Measurements from ENCODE around the gene CAPN7. TPM values are rescaled to one million over a fixed set of nuclear protein-coding genes. Genes with fewer than 3 reads are reported as not detected.

CAPN7 gene
- total RNA-seq, 4 donors from 2014 or later: 33.8 to 153 (median 69.7) TPM

- Histone ChIP-seq H3K4me3 (no peak overlapping the region), H3K9me3 (no peaks in the 10 kb centered on the region), H3K36me3 (no peaks in the 10 kb centered on the region), H3K4me1 (peaks cover 29 to 41% of the 10 kb centered on the region in 2 donors), H3K27me3 (no peaks in the 10 kb centered on the region), H3K27ac (no peak overlapping the region)
- ATAC-seq: no peak
- TF ChIP-seq, protein P1, sequence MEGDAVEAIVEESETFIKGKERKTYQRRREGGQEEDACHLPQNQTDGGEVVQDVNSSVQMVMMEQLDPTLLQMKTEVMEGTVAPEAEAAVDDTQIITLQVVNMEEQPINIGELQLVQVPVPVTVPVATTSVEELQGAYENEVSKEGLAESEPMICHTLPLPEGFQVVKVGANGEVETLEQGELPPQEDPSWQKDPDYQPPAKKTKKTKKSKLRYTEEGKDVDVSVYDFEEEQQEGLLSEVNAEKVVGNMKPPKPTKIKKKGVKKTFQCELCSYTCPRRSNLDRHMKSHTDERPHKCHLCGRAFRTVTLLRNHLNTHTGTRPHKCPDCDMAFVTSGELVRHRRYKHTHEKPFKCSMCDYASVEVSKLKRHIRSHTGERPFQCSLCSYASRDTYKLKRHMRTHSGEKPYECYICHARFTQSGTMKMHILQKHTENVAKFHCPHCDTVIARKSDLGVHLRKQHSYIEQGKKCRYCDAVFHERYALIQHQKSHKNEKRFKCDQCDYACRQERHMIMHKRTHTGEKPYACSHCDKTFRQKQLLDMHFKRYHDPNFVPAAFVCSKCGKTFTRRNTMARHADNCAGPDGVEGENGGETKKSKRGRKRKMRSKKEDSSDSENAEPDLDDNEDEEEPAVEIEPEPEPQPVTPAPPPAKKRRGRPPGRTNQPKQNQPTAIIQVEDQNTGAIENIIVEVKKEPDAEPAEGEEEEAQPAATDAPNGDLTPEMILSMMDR (IDR thresholded peaks at IDR 0.05 in 4 of 5, conservative IDR thresholded peaks at IDR 0.05 in 1 of 5): no peak
- no peak for TF ChIP-seq POLR2A (IDR thresholded peaks at IDR 0.05)
- intact Hi-C loops (cut with DNase I; ENCODE audit: low total_unique reads) (no loop called here), in situ Hi-C loops (cut with MboI; ENCODE audit: low sequenced_read_pairs in 4 of 4) (no loop called here)
- DNase-seq: no peak
Observed at GRCh38 chr3:15283702-15284101, 77.7 kb downstream of the CAPN7 start.

GRCh38 chr3:15284121-15284889 is 78.3 kb downstream of the CAPN7 start:
- DNase-seq: no peak
- in situ Hi-C loops (cut with MboI; ENCODE audit: low sequenced_read_pairs in 4 of 4): no loop called here

GRCh38 chr3:15286022-15286421 is 80.0 kb downstream of the CAPN7 start:
- no peak for ATAC-seq
- Histone ChIP-seq H3K4me3 (no peak overlapping the region), H3K27me3 (no peaks in the 10 kb centered on the region), H3K4me1 (peaks cover 39 to 44% of the 10 kb centered on the region in 2 donors), H3K9me3 (no peaks in the 10 kb centered on the region), H3K36me3 (no peaks in the 10 kb centered on the region), H3K27ac (peak overlapping the region; percentile 76 to 81 (median 79))
- DNase-seq: no peak
- in situ Hi-C loops (cut with MboI; ENCODE audit: low sequenced_read_pairs in 4 of 4): no loop called here
- intact Hi-C loops (cut with DNase I; ENCODE audit: low total_unique reads): loop anchor here (2.0 kb wide), 1 partner anchor 39 kb away; no protein-coding TSS in a partner anchor
- TF ChIP-seq, protein P1 (IDR thresholded peaks at IDR 0.05 in 4 of 5, conservative IDR thresholded peaks at IDR 0.05 in 1 of 5): no peak
- TF ChIP-seq POLR2A (IDR thresholded peaks at IDR 0.05): no peak

More at GRCh38 chr3:15284121-15284889, 78.3 kb downstream of the CAPN7 start:
- H3K4me3 ChIP-seq: no peak overlapping the region
- TF ChIP-seq, protein P1 (IDR thresholded peaks at IDR 0.05 in 4 of 5, conservative IDR thresholded peaks at IDR 0.05 in 1 of 5): no peak
- TF ChIP-seq POLR2A (IDR thresholded peaks at IDR 0.05): no peak
- ATAC-seq: no peak
- H3K27ac ChIP-seq: no peak overlapping the region
- H3K4me1 ChIP-seq: peaks cover 29 to 41% of the 10 kb centered on the region in 2 donors
- H3K36me3 ChIP-seq: no peaks in the 10 kb centered on the region
- intact Hi-C loops (cut with DNase I; ENCODE audit: low total_unique reads): no loop called here
- H3K27me3 ChIP-seq: no peaks in the 10 kb centered on the region
- H3K9me3 ChIP-seq: no peaks in the 10 kb centered on the region

- intact Hi-C loops (cut with DNase I; ENCODE audit: low total_unique reads): loop anchor here (2.0 kb wide), 1 partner anchor 37 kb away; no protein-coding TSS in a partner anchor
- DNase-seq: peak; percentile 80 to 89
- Histone ChIP-seq H3K36me3 (no peaks in the 10 kb centered on the region), H3K9me3 (no peaks in the 10 kb centered on the region), H3K4me3 (no peak overlapping the region), H3K4me1 (peaks cover 57 to 61% of the 10 kb centered on the region in 2 donors), H3K27me3 (no peaks in the 10 kb centered on the region), H3K27ac (peak overlapping the region; percentile 76 to 81 (median 79))
- TF ChIP-seq POLR2A (IDR thresholded peaks at IDR 0.05): peak; percentile 60 to 72
- TF ChIP-seq, protein P1 (IDR thresholded peaks at IDR 0.05 in 4 of 5, conservative IDR thresholded peaks at IDR 0.05 in 1 of 5): no peak
- ATAC-seq: peak; percentile 94 to 97
- in situ Hi-C loops (cut with MboI; ENCODE audit: low sequenced_read_pairs in 4 of 4): no loop called here
Observed at GRCh38 chr3:15287565-15288330, 81.7 kb downstream of the CAPN7 start.
